H1 (cell line): Measurements from ENCODE around the gene RGS13. TPM values are rescaled to one million over a fixed set of nuclear protein-coding genes. Genes with fewer than 3 reads are reported as not detected.

Source experiments
- CBX8 ChIP-seq: fragments of 300-800, 300-1000 bp; sonication (generic); IDR thresholded peaks from 2 replicates; pipeline ENCODE4 v1.7.1; 2016; ENCODE audit warnings: low read depth, low read length, borderline replicate concordance
- EGR1 ChIP-seq: IDR thresholded peaks from 2 replicates; pipeline ENCODE4 v1.6.1; 2011; ENCODE audit warnings: low read depth, low read length, borderline replicate concordance
- EP300 ChIP-seq, 2 experiments: IDR thresholded peaks; 1 replicate in 1 of 2; 2 replicates in 1 of 2; pipeline ENCODE4 v1.6.1; 2011 to 2012; ENCODE audit warnings: low read depth in 2 of 2, low read length in 2 of 2, mild to moderate bottlenecking in 2 of 2, borderline replicate concordance in 1 of 2, inconsistent platforms in 1 of 2, moderate library complexity in 1 of 2
- EZH2 ChIP-seq: fragments of 200-600 bp; sonication (generic); IDR thresholded peaks from 2 replicates; pipeline ENCODE4 v1.7.1; 2012; ENCODE audit warnings: low read depth, mild to moderate bottlenecking, moderate library complexity, low read length, inconsistent platforms; ENCODE audit not compliant: severe bottlenecking
- FOSL1 ChIP-seq: IDR thresholded peaks from 2 replicates; pipeline ENCODE4 v1.6.1; 2011; ENCODE audit warnings: mild to moderate bottlenecking, low read depth, low read length, moderate library complexity; ENCODE audit not compliant: insufficient read depth
- HDAC6 ChIP-seq: IDR thresholded peaks from one replicate; pipeline ENCODE4 v1.7.1; 2012; ENCODE audit warnings: low read depth, mild to moderate bottlenecking, inconsistent platforms, low read length, moderate library complexity
- SIRT6 ChIP-seq: IDR thresholded peaks from one replicate; pipeline ENCODE4 v1.7.1; 2012; ENCODE audit warnings: low read length, inconsistent platforms
- polyA plus RNA-seq, 7 experiments: library from polyadenylated mRNA; depleted of rRNA in 3 of 7; stranded (reverse) in 5 of 7; unstranded in 2 of 7; fragments of >200 nt in 5 of 7; fragments of 200-250 nt in 2 of 7; gene quantifications; 1 replicate in 5 of 7; 2 replicates in 1 of 7; 4 replicates in 1 of 7; pipeline versions ENCODE4 v1.2.1 to v1.2.3, GENCODE V29; 2011 to 2013; ENCODE audit warnings: missing spikeins in 2 of 7, mixed read lengths in 2 of 7
- total RNA-seq: library from RNA; stranded (reverse); fragmentation: NEBNext Ultra II Directional; extraction: Animal tissue kit (Norgen Biotek cat#: 25700); gene quantifications from 2 replicates; pipeline ENCODE4 v1.2.1, GENCODE V29; 2021
- TF ChIP-seq, protein P1 (sequence below): fragments of 300-600 bp; sonication (generic); IDR thresholded peaks from 2 replicates; pipeline ENCODE4 v1.7.1; 2012; ENCODE audit warnings: low read length, moderate library complexity, mild to moderate bottlenecking, inconsistent platforms; ENCODE audit not compliant: insufficient replicate concordance

RGS13 gene
- total and polyA plus RNA-seq, 2 of the 8 experiments (the other 6 are each of a cell fraction or from before 2014, with no cell fraction given): not detected

GRCh38 chr1:192631749-192632148 is 4.2 kb upstream of the RGS13 start (continued):
- TF ChIP-seq, protein P1, sequence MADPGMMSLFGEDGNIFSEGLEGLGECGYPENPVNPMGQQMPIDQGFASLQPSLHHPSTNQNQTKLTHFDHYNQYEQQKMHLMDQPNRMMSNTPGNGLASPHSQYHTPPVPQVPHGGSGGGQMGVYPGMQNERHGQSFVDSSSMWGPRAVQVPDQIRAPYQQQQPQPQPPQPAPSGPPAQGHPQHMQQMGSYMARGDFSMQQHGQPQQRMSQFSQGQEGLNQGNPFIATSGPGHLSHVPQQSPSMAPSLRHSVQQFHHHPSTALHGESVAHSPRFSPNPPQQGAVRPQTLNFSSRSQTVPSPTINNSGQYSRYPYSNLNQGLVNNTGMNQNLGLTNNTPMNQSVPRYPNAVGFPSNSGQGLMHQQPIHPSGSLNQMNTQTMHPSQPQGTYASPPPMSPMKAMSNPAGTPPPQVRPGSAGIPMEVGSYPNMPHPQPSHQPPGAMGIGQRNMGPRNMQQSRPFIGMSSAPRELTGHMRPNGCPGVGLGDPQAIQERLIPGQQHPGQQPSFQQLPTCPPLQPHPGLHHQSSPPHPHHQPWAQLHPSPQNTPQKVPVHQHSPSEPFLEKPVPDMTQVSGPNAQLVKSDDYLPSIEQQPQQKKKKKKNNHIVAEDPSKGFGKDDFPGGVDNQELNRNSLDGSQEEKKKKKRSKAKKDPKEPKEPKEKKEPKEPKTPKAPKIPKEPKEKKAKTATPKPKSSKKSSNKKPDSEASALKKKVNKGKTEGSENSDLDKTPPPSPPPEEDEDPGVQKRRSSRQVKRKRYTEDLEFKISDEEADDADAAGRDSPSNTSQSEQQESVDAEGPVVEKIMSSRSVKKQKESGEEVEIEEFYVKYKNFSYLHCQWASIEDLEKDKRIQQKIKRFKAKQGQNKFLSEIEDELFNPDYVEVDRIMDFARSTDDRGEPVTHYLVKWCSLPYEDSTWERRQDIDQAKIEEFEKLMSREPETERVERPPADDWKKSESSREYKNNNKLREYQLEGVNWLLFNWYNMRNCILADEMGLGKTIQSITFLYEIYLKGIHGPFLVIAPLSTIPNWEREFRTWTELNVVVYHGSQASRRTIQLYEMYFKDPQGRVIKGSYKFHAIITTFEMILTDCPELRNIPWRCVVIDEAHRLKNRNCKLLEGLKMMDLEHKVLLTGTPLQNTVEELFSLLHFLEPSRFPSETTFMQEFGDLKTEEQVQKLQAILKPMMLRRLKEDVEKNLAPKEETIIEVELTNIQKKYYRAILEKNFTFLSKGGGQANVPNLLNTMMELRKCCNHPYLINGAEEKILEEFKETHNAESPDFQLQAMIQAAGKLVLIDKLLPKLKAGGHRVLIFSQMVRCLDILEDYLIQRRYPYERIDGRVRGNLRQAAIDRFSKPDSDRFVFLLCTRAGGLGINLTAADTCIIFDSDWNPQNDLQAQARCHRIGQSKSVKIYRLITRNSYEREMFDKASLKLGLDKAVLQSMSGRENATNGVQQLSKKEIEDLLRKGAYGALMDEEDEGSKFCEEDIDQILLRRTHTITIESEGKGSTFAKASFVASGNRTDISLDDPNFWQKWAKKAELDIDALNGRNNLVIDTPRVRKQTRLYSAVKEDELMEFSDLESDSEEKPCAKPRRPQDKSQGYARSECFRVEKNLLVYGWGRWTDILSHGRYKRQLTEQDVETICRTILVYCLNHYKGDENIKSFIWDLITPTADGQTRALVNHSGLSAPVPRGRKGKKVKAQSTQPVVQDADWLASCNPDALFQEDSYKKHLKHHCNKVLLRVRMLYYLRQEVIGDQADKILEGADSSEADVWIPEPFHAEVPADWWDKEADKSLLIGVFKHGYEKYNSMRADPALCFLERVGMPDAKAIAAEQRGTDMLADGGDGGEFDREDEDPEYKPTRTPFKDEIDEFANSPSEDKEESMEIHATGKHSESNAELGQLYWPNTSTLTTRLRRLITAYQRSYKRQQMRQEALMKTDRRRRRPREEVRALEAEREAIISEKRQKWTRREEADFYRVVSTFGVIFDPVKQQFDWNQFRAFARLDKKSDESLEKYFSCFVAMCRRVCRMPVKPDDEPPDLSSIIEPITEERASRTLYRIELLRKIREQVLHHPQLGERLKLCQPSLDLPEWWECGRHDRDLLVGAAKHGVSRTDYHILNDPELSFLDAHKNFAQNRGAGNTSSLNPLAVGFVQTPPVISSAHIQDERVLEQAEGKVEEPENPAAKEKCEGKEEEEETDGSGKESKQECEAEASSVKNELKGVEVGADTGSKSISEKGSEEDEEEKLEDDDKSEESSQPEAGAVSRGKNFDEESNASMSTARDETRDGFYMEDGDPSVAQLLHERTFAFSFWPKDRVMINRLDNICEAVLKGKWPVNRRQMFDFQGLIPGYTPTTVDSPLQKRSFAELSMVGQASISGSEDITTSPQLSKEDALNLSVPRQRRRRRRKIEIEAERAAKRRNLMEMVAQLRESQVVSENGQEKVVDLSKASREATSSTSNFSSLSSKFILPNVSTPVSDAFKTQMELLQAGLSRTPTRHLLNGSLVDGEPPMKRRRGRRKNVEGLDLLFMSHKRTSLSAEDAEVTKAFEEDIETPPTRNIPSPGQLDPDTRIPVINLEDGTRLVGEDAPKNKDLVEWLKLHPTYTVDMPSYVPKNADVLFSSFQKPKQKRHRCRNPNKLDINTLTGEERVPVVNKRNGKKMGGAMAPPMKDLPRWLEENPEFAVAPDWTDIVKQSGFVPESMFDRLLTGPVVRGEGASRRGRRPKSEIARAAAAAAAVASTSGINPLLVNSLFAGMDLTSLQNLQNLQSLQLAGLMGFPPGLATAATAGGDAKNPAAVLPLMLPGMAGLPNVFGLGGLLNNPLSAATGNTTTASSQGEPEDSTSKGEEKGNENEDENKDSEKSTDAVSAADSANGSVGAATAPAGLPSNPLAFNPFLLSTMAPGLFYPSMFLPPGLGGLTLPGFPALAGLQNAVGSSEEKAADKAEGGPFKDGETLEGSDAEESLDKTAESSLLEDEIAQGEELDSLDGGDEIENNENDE: no peak
- no peak for TF ChIP-seq CBX8
- no peak for TF ChIP-seq FOSL1
- no peak for TF ChIP-seq SIRT6
- no peak for TF ChIP-seq EP300 (IDR thresholded peaks at IDR 0.05; ENCODE audit: borderline replicate concordance in 1 of 2, low read depth in 2 of 2, low read length in 2 of 2)
- no peak for TF ChIP-seq EZH2
- TF ChIP-seq EGR1: no peak
- no peak for TF ChIP-seq HDAC6
- TF ChIP-seq, all 59 proteins: peak for 0
